ENCODE results near the gene ZBTB8A. TPM values are rescaled to one million over a fixed set of nuclear protein-coding genes. Genes with fewer than 3 reads are reported as not detected.
A peak's percentile ranks its signal among the peaks of the same experiment; 100 is the strongest.
"Not testable (repeated sequence)": the region's sequence is repeated elsewhere in the genome, so short reads cannot be mapped to it uniquely, and the experiment has no call there.

Gene ZBTB8A
- polyA plus RNA-seq, 1 of the 3 experiments (the other 2 are of a cell fraction), result 1.3 TPM

GRCh38 chr1:32639489-32640075 is 100.4 kb downstream of the ZBTB8A start:
- H3K4me1 ChIP-seq (ENCODE audit: control insufficient read depth in 1 of 2, insufficient read depth in 2 of 2, low read depth in 1 of 2, low read length in 1 of 2), result 0 out of 4 replicates have a peak, but pooled peaks cover 0 to 3% of the 10 kb centered on the region in 2 experiments
- no peak for TF ChIP-seq SMC3 (IDR thresholded peaks at IDR 0.05; ENCODE audit: low read depth, low read length)
- TF ChIP-seq RFX5 (IDR thresholded peaks at IDR 0.05; ENCODE audit: low read length), result no peak
- no peak for TF ChIP-seq JUND (IDR thresholded peaks at IDR 0.05)
- H3K79me2 ChIP-seq (ENCODE audit: insufficient read depth), result peaks cover 92% of the 10 kb centered on the region
- 0 out of 4 replicates have a peak overlapping the region, but pooled peaks of 1 of the 2 experiments have one; percentile 22 for H3K27ac ChIP-seq (ENCODE audit: low read depth in 2 of 2, low read length in 1 of 2)
- no peaks in the 10 kb centered on the region for H3K27me3 ChIP-seq (ENCODE audit: insufficient read depth)
- no peak overlapping the region for H2AFZ ChIP-seq (ENCODE audit: low read depth)
- WGBS (ENCODE audit: low lambda C conversion rate), result 93% methylated on average over 1 of the region's 1 CpG
- H3F3A ChIP-seq (replicated peaks; ENCODE audit: insufficient read depth), result peaks cover 4% of the 10 kb centered on the region
- no peaks in the 10 kb centered on the region for H3K9me2 ChIP-seq
- H3K4me2 ChIP-seq, result no peak overlapping the region
- no peaks in the 10 kb centered on the region for H3K9me3 ChIP-seq
- ChIA-PET POLR2A (no interaction called here), CTCF (interaction anchor here (1.1 to 1.4 kb wide), 2 partner anchors 9 to 11 kb away, joined by 3 read pairs; partner anchors contain the start of gene RBBP4)
- H4K20me1 ChIP-seq (ENCODE audit: insufficient read depth), result peaks cover 11% of the 10 kb centered on the region; the same call in 1 of the 2 replicates
- H3K36me3 ChIP-seq (replicated peaks in 1 of 2; ENCODE audit: control insufficient read depth in 1 of 2, insufficient read depth in 2 of 2, low read length in 1 of 2), result peaks cover 0 to 19% of the 10 kb centered on the region in 2 experiments
- no peak overlapping the region for H3K9ac ChIP-seq
- H3K4me3 ChIP-seq (ENCODE audit: low read depth in 2 of 2, low read length in 1 of 2), result no peak overlapping the region
- no peak for DNase-seq

- CTCF ChIA-PET; POLR2A ChIA-PET; H3K4me1 ChIP-seq (ENCODE audit: control insufficient read depth in 1 of 2, insufficient read depth in 2 of 2, low read depth in 1 of 2, low read length in 1 of 2); H3F3A ChIP-seq (replicated peaks; ENCODE audit: insufficient read depth); H3K9ac ChIP-seq; H3K9me3 ChIP-seq; H3K4me3 ChIP-seq (ENCODE audit: low read depth in 2 of 2, low read length in 1 of 2); DNase-seq; H3K27ac ChIP-seq (ENCODE audit: low read depth in 2 of 2, low read length in 1 of 2); H3K9me2 ChIP-seq; H3K4me2 ChIP-seq; H2AFZ ChIP-seq (ENCODE audit: low read depth); H3K27me3 ChIP-seq (ENCODE audit: insufficient read depth); H4K20me1 ChIP-seq (ENCODE audit: insufficient read depth): not testable (repeated sequence)
- WGBS (ENCODE audit: low lambda C conversion rate), result 89% methylated on average over 8 of the region's 8 CpGs
- Histone ChIP-seq H3K36me3 (replicated peaks in 1 of 2; ENCODE audit: control insufficient read depth in 1 of 2, insufficient read depth in 2 of 2, low read length in 1 of 2) (peaks cover 0 to 11% of the 10 kb centered on the region in 2 experiments), H3K79me2 (ENCODE audit: insufficient read depth) (peaks cover 92% of the 10 kb centered on the region)
These were observed 103.1 kb downstream of the ZBTB8A start for GRCh38 chr1:32642292-32642827.

GRCh38 chr1:32644426-32644825 is 105.2 kb downstream of the ZBTB8A start:
- ChIA-PET CTCF (no interaction called here), POLR2A (no interaction called here)
- no peak overlapping the region for H3K4me2 ChIP-seq
- H3K27ac ChIP-seq (ENCODE audit: low read depth in 2 of 2, low read length in 1 of 2), result no peak overlapping the region
- peaks cover 92% of the 10 kb centered on the region for H3K79me2 ChIP-seq (ENCODE audit: insufficient read depth)
- H2AFZ ChIP-seq (ENCODE audit: low read depth), result no peak overlapping the region
- no peak overlapping the region for H3K4me3 ChIP-seq (ENCODE audit: low read depth in 2 of 2, low read length in 1 of 2)
- peaks cover 4% of the 10 kb centered on the region for H3F3A ChIP-seq (replicated peaks; ENCODE audit: insufficient read depth)
- no peak for DNase-seq
- 0 out of 2 replicates have a peak, but pooled peaks cover 6% of the 10 kb centered on the region for H4K20me1 ChIP-seq (ENCODE audit: insufficient read depth)
- no peaks in the 10 kb centered on the region for H3K9me2 ChIP-seq
- H3K36me3 ChIP-seq (replicated peaks in 1 of 2; ENCODE audit: control insufficient read depth in 1 of 2, insufficient read depth in 2 of 2, low read length in 1 of 2), result no peaks in the 10 kb centered on the region
- H3K9ac ChIP-seq, result no peak overlapping the region
- WGBS (ENCODE audit: low lambda C conversion rate), result 100% methylated on average over 4 of the region's 4 CpGs
- no peaks in the 10 kb centered on the region for H3K9me3 ChIP-seq
- H3K4me1 ChIP-seq (ENCODE audit: control insufficient read depth in 1 of 2, insufficient read depth in 2 of 2, low read depth in 1 of 2, low read length in 1 of 2), result peaks cover 0 to 3% of the 10 kb centered on the region in 2 experiments; a peak in 1 of 4 replicates
- H3K27me3 ChIP-seq (ENCODE audit: insufficient read depth), result no peaks in the 10 kb centered on the region
- TF ChIP-seq EZH2phosphoT487 (IDR thresholded peaks at IDR 0.05; ENCODE audit: borderline replicate concordance, low read depth) (no peak), EP300 (IDR thresholded peaks at IDR 0.05; ENCODE audit: borderline replicate concordance in 1 of 2, low read depth in 1 of 2, low read length in 1 of 2) (no peak), FOXJ3 (CRISPR knock-in tag; IDR thresholded peaks at IDR 0.05) (no peak), YY1 (IDR thresholded peaks at IDR 0.05; ENCODE audit: low read depth) (no peak), SMC3 (IDR thresholded peaks at IDR 0.05; ENCODE audit: low read depth, low read length) (no peak), TEAD4 (IDR thresholded peaks at IDR 0.05; ENCODE audit: borderline replicate concordance, insufficient read depth) (no peak), RCOR1 (IDR thresholded peaks at IDR 0.05; ENCODE audit: low read length) (no peak), PBX3 (IDR thresholded peaks at IDR 0.05) (no peak), TAF1 (IDR thresholded peaks at IDR 0.05; ENCODE audit: borderline replicate concordance, low read depth, low read length) (no peak), CTCF (IDR thresholded peaks at IDR 0.05) (no peak), CHD2 (IDR thresholded peaks at IDR 0.05; ENCODE audit: low read length, partially characterized antibody) (no peak), USF2 (IDR thresholded peaks at IDR 0.05; ENCODE audit: borderline replicate concordance, low read depth, low read length) (no peak), MEF2A (IDR thresholded peaks at IDR 0.05; ENCODE audit: borderline replicate concordance, low read depth) (no peak), SIN3A (IDR thresholded peaks at IDR 0.05; ENCODE audit: borderline replicate concordance, low read depth, low read length) (no peak)

Data from SK-N-SH (cell line).